Mesenchymal stem cell (in vitro differentiated cells and primary cell): ENCODE measurements around the gene USH2A.

Experiments used
- DNase-seq: peaks from one replicate; pipeline ENCODE4 v3.0.0-alpha.2; 2013
- H2AFZ ChIP-seq: one replicate; pipeline ENCODE4 v1.6.1; 2013; ENCODE audit warnings: low read depth, mild to moderate bottlenecking, control low read depth, inconsistent platforms, low read length, moderate library complexity
- H2AK5ac ChIP-seq: 2 replicates; pipeline ENCODE4 v1.6.1; 2013; ENCODE audit warnings: low read length, moderate library complexity, mild to moderate bottlenecking, inconsistent platforms; ENCODE audit not compliant: severe bottlenecking
- H2BK120ac ChIP-seq: one replicate; pipeline ENCODE4 v1.6.1; 2013; ENCODE audit warnings: low read depth, mild to moderate bottlenecking, inconsistent platforms, low read length, moderate library complexity
- H2BK12ac ChIP-seq, 2 experiments: one replicate each; pipeline ENCODE4 v1.6.1; 2013; ENCODE audit warnings: inconsistent platforms in 2 of 2, low read length in 2 of 2, mild to moderate bottlenecking in 2 of 2, moderate library complexity in 2 of 2, control low read depth in 1 of 2
- H2BK15ac ChIP-seq: one replicate; pipeline ENCODE4 v1.6.1; 2013; ENCODE audit warnings: mild to moderate bottlenecking, low read depth, inconsistent platforms; ENCODE audit not compliant: poor library complexity, severe bottlenecking
- H2BK5ac ChIP-seq: 2 replicates; pipeline ENCODE4 v1.6.1; 2013; ENCODE audit warnings: low read depth, mild to moderate bottlenecking, low read length, control low read depth, inconsistent platforms; ENCODE audit not compliant: poor library complexity, severe bottlenecking
- H3K14ac ChIP-seq, 2 experiments: one replicate each; pipeline ENCODE4 v1.6.1; 2013; ENCODE audit warnings: inconsistent platforms in 2 of 2, low read length in 2 of 2, control low read depth in 1 of 2, mild to moderate bottlenecking in 1 of 2, moderate library complexity in 1 of 2
- H3K18ac ChIP-seq, 2 experiments: one replicate each; pipeline ENCODE4 v1.6.1; 2013; ENCODE audit warnings: inconsistent platforms in 2 of 2, low read length in 2 of 2, control low read depth in 1 of 2, low read depth in 1 of 2, mild to moderate bottlenecking in 1 of 2
- H3K23ac ChIP-seq, 2 experiments: one replicate each; pipeline ENCODE4 v1.6.1; 2013; ENCODE audit warnings: inconsistent platforms in 2 of 2, low read length in 2 of 2, mild to moderate bottlenecking in 2 of 2, moderate library complexity in 2 of 2, control low read depth in 1 of 2
- H3K27ac ChIP-seq: 2 replicates; pipeline ENCODE4 v1.5.1; 2013; ENCODE audit warnings: mild to moderate bottlenecking, moderate library complexity, low read length, control low read depth, inconsistent platforms; ENCODE audit not compliant: poor library complexity, severe bottlenecking
- H3K27me3 ChIP-seq, 2 experiments: 2 replicates each; pipeline versions ENCODE4 v1.6.1 to v1.7.0; 2013; ENCODE audit warnings: low read length in 2 of 2, mild to moderate bottlenecking in 2 of 2, moderate library complexity in 2 of 2, control low read depth in 1 of 2, inconsistent platforms in 1 of 2; ENCODE audit not compliant: control insufficient read depth in 1 of 2, insufficient read depth in 1 of 2
- H3K36me3 ChIP-seq, 2 experiments: 2 replicates each; pipeline versions ENCODE4 v1.6.1 to v1.7.0; 2013; ENCODE audit warnings: low read length in 2 of 2, control low read depth in 1 of 2, inconsistent platforms in 1 of 2, low read depth in 1 of 2, mild to moderate bottlenecking in 1 of 2; ENCODE audit not compliant: insufficient read depth in 2 of 2, control insufficient read depth in 1 of 2
- H3K4ac ChIP-seq, 2 experiments: one replicate each; pipeline ENCODE4 v1.6.1; 2013; ENCODE audit warnings: inconsistent platforms in 2 of 2, low read length in 2 of 2, mild to moderate bottlenecking in 2 of 2, moderate library complexity in 2 of 2, control low read depth in 1 of 2, low read depth in 1 of 2
- H3K4me1 ChIP-seq: 2 replicates; pipeline ENCODE4 v1.6.1; 2013; ENCODE audit warnings: low read depth, low read length, control low read depth; ENCODE audit not compliant: control insufficient read depth, insufficient read depth
- H3K4me2 ChIP-seq: 2 replicates; pipeline ENCODE4 v1.6.1; 2013; ENCODE audit warnings: low read length, mild to moderate bottlenecking, inconsistent platforms; ENCODE audit not compliant: poor library complexity, severe bottlenecking
- H3K4me3 ChIP-seq, 2 experiments: 2 replicates each; pipeline versions ENCODE4 v1.5.1 to v1.7.0; 2013; ENCODE audit warnings: low read length in 2 of 2, mild to moderate bottlenecking in 2 of 2, control low read depth in 1 of 2, low read depth in 1 of 2; ENCODE audit not compliant: insufficient read depth in 1 of 2
- H3K79me1 ChIP-seq: replicated peaks from 2 replicates; pipeline ENCODE4 v1.6.1; 2013; ENCODE audit warnings: mild to moderate bottlenecking, control low read depth, low read length, inconsistent platforms; ENCODE audit not compliant: poor library complexity, severe bottlenecking
- H3K9ac ChIP-seq: 2 replicates; pipeline ENCODE4 v1.7.0; 2013; ENCODE audit warnings: mild to moderate bottlenecking, low read length, moderate library complexity
- H3K9me3 ChIP-seq: 2 replicates; pipeline ENCODE4 v1.7.0; 2013; ENCODE audit warnings: mild to moderate bottlenecking, low read length; ENCODE audit not compliant: control insufficient read depth
- H4K8ac ChIP-seq: one replicate; pipeline ENCODE4 v1.6.1; 2013; ENCODE audit warnings: inconsistent platforms, mild to moderate bottlenecking, low read length, moderate library complexity
- H4K91ac ChIP-seq: one replicate; pipeline ENCODE4 v1.6.1; 2013; ENCODE audit warnings: mild to moderate bottlenecking, low read length, inconsistent platforms
- WGBS: methylation state at CpG from one replicate; pipeline ENCODE4 v1.1.7; 2013; ENCODE audit warnings: mixed read lengths; 5-methylcytosine and 5-hydroxymethylcytosine counted together

USH2A gene

GRCh38 chr1:215789981-215790380 lies 633.3 kb downstream of the USH2A start:
- Histone ChIP-seq H3K23ac (no peak overlapping the region), H3K4me1 (no peaks in the 10 kb centered on the region), H3K36me3 (no peaks in the 10 kb centered on the region), H3K18ac (no peak overlapping the region), H2BK15ac (no peak overlapping the region), H3K79me1 (no peaks in the 10 kb centered on the region), H3K27ac (no peak overlapping the region), H3K9me3 (no peaks in the 10 kb centered on the region), H2AK5ac (no peak overlapping the region), H3K4ac (no peak overlapping the region), H3K9ac (no peak overlapping the region), H3K4me2 (no peak overlapping the region), H2BK5ac (no peak overlapping the region), H4K91ac (no peak overlapping the region), H2BK120ac (no peak overlapping the region), H2BK12ac (no peak overlapping the region), H2AFZ (no peak overlapping the region), H3K4me3 (no peak overlapping the region), H3K14ac (no peak overlapping the region), H4K8ac (no peak overlapping the region), H3K27me3 (no peaks in the 10 kb centered on the region)
- DNase-seq, result no peak
- WGBS, result 94% methylated on average over 3 of the region's 3 CpGs

GRCh38 chr1:215786997-215787396 lies 636.3 kb downstream of the USH2A start:
- no peak overlapping the region for H3K18ac ChIP-seq
- H3K27ac ChIP-seq, result no peak overlapping the region
- no peak overlapping the region for H2BK5ac ChIP-seq
- DNase-seq, result no peak
- H4K91ac ChIP-seq, result no peak overlapping the region
- H3K79me1 ChIP-seq, result no peaks in the 10 kb centered on the region
- no peak overlapping the region for H2BK120ac ChIP-seq
- no peak overlapping the region for H3K4me3 ChIP-seq
- no peaks in the 10 kb centered on the region for H3K4me1 ChIP-seq
- no peak overlapping the region for H3K4me2 ChIP-seq
- H2AFZ ChIP-seq, result no peak overlapping the region
- H3K14ac ChIP-seq, result no peak overlapping the region
- no peak overlapping the region for H4K8ac ChIP-seq
- H2AK5ac ChIP-seq, result no peak overlapping the region
- H3K9me3 ChIP-seq, result no peaks in the 10 kb centered on the region
- H2BK15ac ChIP-seq, result no peak overlapping the region
- no peaks in the 10 kb centered on the region for H3K27me3 ChIP-seq
- H3K36me3 ChIP-seq, result no peaks in the 10 kb centered on the region
- H3K9ac ChIP-seq, result no peak overlapping the region
- H2BK12ac ChIP-seq, result no peak overlapping the region
- no peak overlapping the region for H3K4ac ChIP-seq
- H3K23ac ChIP-seq, result no peak overlapping the region

DNA sequence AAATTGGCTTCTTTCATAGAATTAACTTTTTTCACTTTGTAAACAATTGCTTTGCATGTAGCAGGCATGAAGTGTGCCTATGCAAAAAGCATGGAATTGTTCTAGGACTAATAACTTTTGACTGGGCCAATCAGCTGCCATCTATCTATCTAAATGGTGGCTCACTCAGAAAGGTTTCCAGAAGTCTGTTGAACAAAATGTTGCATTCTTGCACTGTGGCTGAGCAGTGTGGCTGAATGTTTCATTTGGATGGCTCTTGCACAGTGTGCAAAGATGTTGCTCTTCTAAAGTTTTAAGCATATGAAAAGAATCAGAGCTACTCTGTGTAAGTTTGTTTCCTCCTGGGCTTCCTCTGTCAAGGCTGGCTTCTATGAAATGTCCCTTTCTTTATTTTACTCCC lies 642.6 kb downstream of the USH2A start:
- DNase-seq, result no peak
- Histone ChIP-seq H2BK12ac (no peak overlapping the region), H3K36me3 (no peaks in the 10 kb centered on the region), H3K23ac (no peak overlapping the region), H3K27ac (no peak overlapping the region), H2AK5ac (no peak overlapping the region), H2AFZ (no peak overlapping the region), H3K4me3 (no peak overlapping the region), H3K4ac (no peak overlapping the region), H2BK5ac (no peak overlapping the region), H3K9me3 (no peaks in the 10 kb centered on the region), H3K14ac (no peak overlapping the region), H2BK120ac (no peak overlapping the region), H3K4me1 (no peaks in the 10 kb centered on the region), H4K91ac (no peak overlapping the region), H3K4me2 (no peak overlapping the region), H3K79me1 (no peaks in the 10 kb centered on the region), H3K9ac (no peak overlapping the region), H3K18ac (no peak overlapping the region), H2BK15ac (no peak overlapping the region), H4K8ac (no peak overlapping the region), H3K27me3 (no peaks in the 10 kb centered on the region)

DNA sequence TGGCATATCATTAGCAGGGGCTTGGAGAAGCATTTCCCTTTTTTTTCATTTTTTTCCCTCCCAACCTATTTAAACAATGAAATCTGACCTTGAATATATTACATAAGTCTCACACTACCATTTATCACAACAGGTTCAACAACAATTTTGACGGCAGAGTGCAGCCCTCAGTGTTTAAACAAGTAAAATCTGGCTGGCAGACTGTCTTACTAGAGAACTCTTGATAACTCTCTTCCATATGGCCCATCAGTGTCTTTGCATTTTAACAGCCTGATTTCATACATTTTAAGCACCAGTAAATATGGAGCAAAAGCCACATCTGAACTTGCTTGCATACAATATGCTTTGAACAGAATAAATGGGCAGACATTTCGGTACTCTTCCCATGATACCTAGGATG lies 643.1 kb downstream of the USH2A start:
- Histone ChIP-seq H3K79me1 (no peaks in the 10 kb centered on the region), H2BK15ac (no peak overlapping the region), H4K8ac (no peak overlapping the region), H2BK12ac (no peak overlapping the region), H3K23ac (no peak overlapping the region), H3K9me3 (no peaks in the 10 kb centered on the region), H3K36me3 (no peaks in the 10 kb centered on the region), H3K18ac (no peak overlapping the region), H3K4me1 (no peaks in the 10 kb centered on the region), H2BK5ac (no peak overlapping the region), H2BK120ac (no peak overlapping the region), H3K27me3 (no peaks in the 10 kb centered on the region), H3K4ac (no peak overlapping the region), H3K9ac (no peak overlapping the region), H4K91ac (no peak overlapping the region), H2AFZ (no peak overlapping the region), H3K14ac (no peak overlapping the region), H2AK5ac (no peak overlapping the region), H3K4me2 (no peak overlapping the region), H3K4me3 (no peak overlapping the region), H3K27ac (no peak overlapping the region)
- 98% methylated on average over 2 of the region's 2 CpGs for WGBS
- no peak for DNase-seq
